GM18526 (cell line): ENCODE data around the gene TBK1.

Experiments
- POLR2A ChIP-seq: IDR thresholded peaks from 3 replicates; pipeline ENCODE4 v1.6.1; 2011; ENCODE audit not compliant: insufficient read length; ENCODE audit errors: extremely low read depth

Gene TBK1

DNA sequence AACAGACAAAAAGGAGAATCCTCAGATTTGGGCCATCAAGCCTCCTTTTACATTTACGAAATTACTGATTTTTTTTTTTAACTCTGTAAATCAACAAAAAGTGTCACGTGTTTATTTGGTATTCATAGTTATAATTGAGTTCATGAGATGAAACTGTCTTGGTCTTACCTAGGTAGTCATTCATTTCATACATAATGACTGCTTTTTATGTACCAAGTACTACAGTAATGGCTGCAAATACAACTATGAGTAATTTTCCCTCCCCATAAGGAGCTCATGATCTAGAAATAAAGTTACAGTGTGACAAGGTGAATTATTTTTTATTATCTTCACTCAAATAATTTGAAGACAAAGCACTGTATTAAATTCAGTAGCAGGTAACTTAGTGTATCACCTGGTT, 6.4 kb upstream of the TBK1 start:
- no peak for TF ChIP-seq POLR2A

DNA sequence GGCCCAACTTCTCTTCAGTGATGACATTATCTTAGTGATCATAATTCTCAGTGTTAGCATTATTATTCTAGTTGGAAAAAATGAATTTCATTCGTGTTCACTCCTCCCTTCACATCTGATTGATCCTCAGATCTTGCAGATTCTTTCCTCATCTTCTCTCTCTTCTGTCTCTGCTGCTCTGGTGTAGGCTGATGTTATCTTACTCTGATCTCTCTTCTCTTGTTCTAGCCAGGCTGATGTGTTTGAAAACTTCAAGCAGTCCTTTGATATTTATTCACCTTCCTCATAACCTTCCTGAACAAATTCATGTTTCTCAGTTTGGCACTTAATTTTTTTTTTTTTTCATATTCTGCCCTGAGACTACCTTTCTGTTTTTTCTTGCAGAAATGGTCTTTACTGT, 5.6 kb upstream of the TBK1 start:
- TF ChIP-seq POLR2A = no peak

GRCh38 chr12:64450057-64450640, 1.8 kb upstream of the TBK1 start:
- no peak for TF ChIP-seq POLR2A

DNA sequence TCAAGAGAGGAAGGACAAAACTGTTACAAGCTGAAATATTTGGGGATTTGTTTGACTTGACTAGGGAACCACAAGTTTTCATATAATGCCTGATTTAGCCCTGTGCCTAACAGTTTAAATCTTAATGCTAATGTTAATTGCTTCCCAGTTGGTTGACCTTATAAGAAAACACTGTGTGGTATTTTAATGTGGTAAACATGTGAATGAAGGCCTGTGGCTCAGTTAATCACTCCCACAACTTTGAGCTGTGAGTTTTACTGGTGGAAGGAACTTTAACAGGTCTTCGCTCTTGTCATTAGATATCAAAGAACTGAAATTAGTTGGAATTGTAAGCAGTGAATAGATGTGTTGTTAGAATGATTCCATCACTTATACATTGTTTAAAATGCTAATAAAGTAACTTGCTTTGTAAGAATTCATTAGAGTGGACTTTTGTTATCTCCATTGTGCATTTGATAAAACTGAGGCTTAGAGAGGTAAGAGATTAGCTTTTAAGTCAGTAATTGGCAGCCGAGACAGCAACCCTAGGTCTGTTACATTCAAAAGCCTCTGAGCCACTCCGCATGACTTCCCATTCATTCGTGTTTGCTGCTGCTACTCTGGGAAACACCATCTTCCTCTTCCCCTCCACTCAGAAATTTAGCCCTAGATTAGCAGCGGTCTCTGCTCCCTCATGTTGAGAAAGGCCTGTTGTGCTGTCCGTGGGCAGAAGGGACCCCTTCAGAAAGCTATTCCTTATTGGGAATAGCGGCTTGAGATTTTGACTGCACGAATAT, 1.0 kb upstream of the TBK1 start:
- TF ChIP-seq POLR2A = no peak

GRCh38 chr12:64452559-64453329, 824 bp downstream of the TBK1 start:
- TF ChIP-seq POLR2A = no peak

- no peak for TF ChIP-seq POLR2A
These were observed 3.6 kb downstream of the TBK1 start for GRCh38 chr12:64455506-64455905.

DNA sequence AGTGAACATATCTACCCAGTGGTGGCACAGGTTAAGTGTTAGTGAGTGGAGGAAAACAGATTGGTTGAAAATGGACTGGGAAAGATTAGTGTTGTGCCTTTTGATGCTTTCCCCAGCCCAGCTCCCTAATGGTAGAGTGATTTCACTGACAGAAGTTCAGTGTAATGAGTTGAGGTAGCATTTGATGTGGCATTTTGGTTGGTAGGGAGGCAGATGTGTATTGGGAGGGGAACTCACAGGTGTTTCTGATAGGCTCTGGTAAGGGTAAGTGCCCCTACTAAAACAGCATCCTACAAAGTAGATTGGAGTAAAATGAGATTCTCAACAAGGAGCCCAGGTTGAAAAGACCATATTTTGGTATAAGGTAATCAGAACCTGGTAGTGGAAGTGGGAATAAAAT, 4.2 kb downstream of the TBK1 start:
- no peak for TF ChIP-seq POLR2A

DNA sequence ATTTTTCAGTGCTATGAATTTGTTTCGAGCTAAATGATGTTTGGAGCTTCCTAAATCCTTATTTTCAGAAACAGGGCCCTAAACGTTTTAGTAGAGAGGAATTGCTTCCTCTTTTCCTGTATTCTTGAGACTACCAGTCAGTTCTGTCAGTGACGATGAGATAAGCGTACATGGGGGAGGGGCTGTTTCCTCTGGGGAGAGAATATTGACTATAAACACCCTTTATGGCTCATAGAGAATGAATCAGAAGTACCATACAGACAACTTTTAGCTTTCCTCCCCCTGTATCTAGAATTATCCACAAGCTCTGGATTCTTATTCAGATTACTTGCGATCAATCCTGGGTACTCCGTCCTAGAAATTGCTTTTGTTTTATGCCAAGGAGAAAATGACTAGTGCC, 5.1 kb downstream of the TBK1 start:
- TF ChIP-seq POLR2A = no peak

DNA sequence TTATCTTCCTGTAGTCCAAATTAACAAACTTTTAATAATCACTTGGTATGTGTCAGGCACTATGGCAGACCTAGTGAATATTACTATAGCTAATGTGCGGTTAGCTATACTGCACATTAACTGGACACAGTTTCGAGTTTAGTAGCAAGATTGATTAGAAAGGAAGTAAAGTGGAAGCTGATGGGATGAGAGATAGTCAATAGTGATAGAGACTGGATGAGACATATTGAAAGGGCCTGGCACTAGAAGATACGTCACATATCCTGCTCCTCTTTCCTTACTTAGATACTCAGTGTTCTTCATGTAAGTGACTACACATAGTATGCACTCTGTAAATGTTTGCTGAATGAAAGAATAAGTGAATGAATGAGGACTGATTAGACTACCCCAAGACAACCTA, 5.5 kb downstream of the TBK1 start:
- no peak for TF ChIP-seq POLR2A

DNA sequence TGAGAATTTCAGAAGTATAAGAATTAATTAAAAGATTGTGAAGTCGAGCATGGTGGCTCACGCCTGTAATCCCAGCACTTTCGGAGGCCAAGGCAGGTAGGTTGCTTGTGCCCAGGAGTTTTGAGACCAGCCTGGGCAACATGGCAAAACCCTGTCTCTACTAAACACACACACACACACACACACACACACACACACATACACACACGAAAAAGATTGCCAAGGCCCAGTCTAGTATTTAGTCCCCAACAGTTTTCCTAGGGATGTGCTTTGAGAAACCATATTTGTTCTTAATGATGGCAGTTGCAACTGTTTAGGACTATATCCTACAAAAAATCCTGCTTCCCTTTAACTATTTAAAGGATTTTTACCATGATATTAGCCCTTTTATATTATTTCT, 6.0 kb downstream of the TBK1 start:
- TF ChIP-seq POLR2A = no peak

DNA sequence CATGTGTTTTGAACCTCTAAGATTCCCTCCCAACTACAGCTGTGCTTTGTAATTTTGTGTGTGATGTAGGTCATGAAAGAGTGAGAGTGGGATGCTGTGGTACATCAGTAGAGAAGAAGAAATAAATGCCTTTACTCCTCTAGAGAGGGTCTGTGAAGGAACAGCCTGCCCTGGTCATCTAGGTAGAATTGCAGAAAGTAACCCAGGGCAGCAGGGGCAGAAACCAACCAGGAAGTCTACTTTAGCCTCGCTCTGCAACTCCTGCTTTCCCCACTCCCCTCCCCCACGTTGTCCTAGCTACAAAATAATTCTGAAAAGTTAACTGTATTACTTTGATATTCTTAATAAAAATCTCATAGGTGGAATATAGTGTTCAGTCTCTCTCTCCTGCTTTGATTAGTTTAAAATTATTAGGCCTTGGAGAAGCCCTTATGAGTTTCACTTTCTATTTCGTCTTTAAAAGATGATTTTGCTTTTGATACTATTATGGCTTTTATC, 7.5 kb downstream of the TBK1 start:
- no peak for TF ChIP-seq POLR2A

- TF ChIP-seq POLR2A = no peak
These were observed 9.9 kb downstream of the TBK1 start for GRCh38 chr12:64461634-64462414.

DNA sequence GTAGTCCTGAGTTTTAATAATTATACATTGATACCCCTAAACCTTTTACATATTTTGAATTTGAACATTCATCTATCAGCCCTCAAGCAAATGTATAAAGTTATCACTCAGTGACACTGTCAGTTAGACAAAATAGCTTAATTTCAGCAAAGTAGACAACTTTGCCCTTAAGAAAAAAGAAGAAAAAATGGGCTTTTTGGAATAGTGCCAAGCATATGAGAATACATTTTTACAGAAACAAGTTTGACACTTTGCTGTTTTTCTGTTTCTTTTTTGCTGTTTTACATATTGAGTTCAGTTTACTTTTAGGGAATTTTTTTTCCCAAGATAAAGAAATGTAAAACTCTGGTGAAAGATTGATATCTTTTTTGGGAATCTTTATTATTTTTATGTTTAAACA, 14.3 kb downstream of the TBK1 start:
- no peak for TF ChIP-seq POLR2A

DNA sequence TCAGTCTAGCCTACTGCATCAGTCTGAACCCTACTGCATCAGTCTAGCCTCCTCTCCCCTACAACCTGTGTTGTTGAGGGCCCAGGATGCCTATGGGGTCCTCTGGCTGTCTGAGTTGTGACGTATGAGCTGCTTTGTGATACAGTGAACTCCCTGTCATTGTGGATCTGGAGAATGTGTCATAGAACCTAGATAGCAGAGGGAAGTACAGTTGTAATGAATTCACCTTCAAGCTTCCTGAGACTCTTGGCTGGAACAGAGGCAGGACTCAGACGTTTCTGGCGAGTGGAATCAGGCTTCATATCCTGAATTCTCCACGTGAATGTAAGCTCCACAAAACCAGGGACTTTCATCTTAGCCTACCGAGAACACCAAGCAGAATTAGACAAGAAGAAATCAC, 17.0 kb downstream of the TBK1 start:
- TF ChIP-seq POLR2A = no peak

- TF ChIP-seq POLR2A = no peak
These were observed 17.7 kb downstream of the TBK1 start for GRCh38 chr12:64469455-64470142.
